ENCODE measurements around the gene FA2H. TPM values are rescaled to one million over a fixed set of nuclear protein-coding genes. Genes with fewer than 3 reads are reported as not detected.

Gene FA2H
- total and polyA plus RNA-seq, 2 experiments from 2014 or later, result 5.7 to 6.3 TPM

DNA sequence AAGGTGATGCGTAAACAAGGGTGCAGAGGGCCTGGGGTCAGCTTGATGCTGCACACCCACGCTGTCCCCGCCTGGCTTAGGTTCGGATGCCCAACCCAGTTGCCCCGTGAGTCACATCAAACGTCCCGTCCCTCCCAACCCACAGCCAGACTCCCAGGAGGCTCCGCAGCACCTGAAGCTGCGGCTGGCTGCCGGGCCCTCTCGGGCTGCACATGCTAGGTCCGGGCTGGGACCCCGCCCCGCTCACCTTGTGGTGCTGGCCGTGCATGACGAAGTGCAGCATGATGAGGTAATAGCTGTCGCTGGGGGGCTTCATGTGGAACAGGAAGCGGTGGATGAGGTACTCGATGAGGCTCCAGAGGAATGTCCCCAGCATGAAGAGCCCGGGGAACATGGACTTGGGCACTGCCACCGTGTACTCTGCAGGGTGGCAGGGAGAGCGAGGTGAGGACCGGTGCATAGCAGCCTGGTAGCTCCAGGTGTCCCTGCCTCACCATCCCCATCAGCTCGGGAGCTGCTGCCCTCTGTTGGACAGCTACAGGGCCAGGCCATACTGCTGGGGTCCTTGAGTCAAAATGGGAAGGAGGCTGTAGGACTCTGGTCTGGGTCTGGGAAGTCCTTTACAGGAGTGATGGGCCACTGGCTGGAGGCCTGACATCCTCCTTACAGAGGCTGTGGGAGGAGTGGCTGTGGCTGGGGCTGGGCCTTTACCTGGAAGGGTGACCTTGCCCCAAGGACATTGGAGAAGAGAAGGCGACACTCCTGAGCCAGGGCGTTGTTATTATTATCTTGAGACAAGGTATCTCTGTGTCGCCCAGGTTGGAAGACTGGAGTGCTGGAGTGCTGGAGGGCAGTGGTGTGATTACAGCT is 55.6 kb downstream of the FA2H start:
- Histone ChIP-seq H4K20me1 (replicated peaks; ENCODE audit: insufficient read depth) (no peaks in the 10 kb centered on the region), H3F3A (replicated peaks; ENCODE audit: low read depth) (no peaks in the 10 kb centered on the region), H3K27me3 (ENCODE audit: insufficient read depth) (no peaks in the 10 kb centered on the region), H3K79me2 (replicated peaks; ENCODE audit: insufficient read depth) (no peaks in the 10 kb centered on the region), H3K4me2 (no peak overlapping the region), H3K4me1 (ENCODE audit: insufficient read depth) (no peaks in the 10 kb centered on the region), H3K36me3 (ENCODE audit: insufficient read depth) (no peaks in the 10 kb centered on the region), H3K4me3 (no peak overlapping the region), H3K27ac (ENCODE audit: low read depth) (no peak overlapping the region), H3K9me2 (ENCODE audit: insufficient read depth) (no peaks in the 10 kb centered on the region), H2AFZ (no peak overlapping the region)
- Mint-ChIP-seq H3K4me3 (no peak overlapping the region), H3K27ac (no peak overlapping the region), H3K27me3 (ENCODE audit: insufficient read depth, low read depth, poor library complexity) (peaks cover 10% of the 10 kb centered on the region), H3K36me3 (ENCODE audit: low read depth) (no peaks in the 10 kb centered on the region), H3K4me1 (no peaks in the 10 kb centered on the region; the same call in 2 of the 3 replicates), H3K9me3 (no peaks in the 10 kb centered on the region)
- DNase-seq (ENCODE audit: low spot score) (no peak), ATAC-seq (no peak; the same call in 2 of the 3 replicates)
- TF ChIP-seq, protein P1, sequence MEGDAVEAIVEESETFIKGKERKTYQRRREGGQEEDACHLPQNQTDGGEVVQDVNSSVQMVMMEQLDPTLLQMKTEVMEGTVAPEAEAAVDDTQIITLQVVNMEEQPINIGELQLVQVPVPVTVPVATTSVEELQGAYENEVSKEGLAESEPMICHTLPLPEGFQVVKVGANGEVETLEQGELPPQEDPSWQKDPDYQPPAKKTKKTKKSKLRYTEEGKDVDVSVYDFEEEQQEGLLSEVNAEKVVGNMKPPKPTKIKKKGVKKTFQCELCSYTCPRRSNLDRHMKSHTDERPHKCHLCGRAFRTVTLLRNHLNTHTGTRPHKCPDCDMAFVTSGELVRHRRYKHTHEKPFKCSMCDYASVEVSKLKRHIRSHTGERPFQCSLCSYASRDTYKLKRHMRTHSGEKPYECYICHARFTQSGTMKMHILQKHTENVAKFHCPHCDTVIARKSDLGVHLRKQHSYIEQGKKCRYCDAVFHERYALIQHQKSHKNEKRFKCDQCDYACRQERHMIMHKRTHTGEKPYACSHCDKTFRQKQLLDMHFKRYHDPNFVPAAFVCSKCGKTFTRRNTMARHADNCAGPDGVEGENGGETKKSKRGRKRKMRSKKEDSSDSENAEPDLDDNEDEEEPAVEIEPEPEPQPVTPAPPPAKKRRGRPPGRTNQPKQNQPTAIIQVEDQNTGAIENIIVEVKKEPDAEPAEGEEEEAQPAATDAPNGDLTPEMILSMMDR (conservative IDR thresholded peaks at IDR 0.05; ENCODE audit: low read depth in 2 of 2), result peak; percentile 26 to 59; a peak in 3 of 4 replicates
- TF ChIP-seq POLR2AphosphoS5 (IDR thresholded peaks at IDR 0.05; ENCODE audit: low read depth), result no peak
- no peak for TF ChIP-seq STAT1 (IDR thresholded peaks at IDR 0.05; ENCODE audit: unreplicated experiment)
- TF ChIP-seq ETS1 (IDR thresholded peaks at IDR 0.05), result no peak

GRCh38 chr16:74718140-74718539 is 56.5 kb downstream of the FA2H start:
- Histone ChIP-seq H3K27me3 (ENCODE audit: insufficient read depth) (no peaks in the 10 kb centered on the region), H2AFZ (no peak overlapping the region), H3K4me3 (no peak overlapping the region), H3K36me3 (ENCODE audit: insufficient read depth) (no peaks in the 10 kb centered on the region), H3K4me2 (no peak overlapping the region), H3F3A (replicated peaks; ENCODE audit: low read depth) (no peaks in the 10 kb centered on the region), H4K20me1 (replicated peaks; ENCODE audit: insufficient read depth) (no peaks in the 10 kb centered on the region), H3K27ac (ENCODE audit: low read depth) (no peak overlapping the region), H3K9me2 (ENCODE audit: insufficient read depth) (no peaks in the 10 kb centered on the region), H3K4me1 (ENCODE audit: insufficient read depth) (no peaks in the 10 kb centered on the region), H3K79me2 (replicated peaks; ENCODE audit: insufficient read depth) (no peaks in the 10 kb centered on the region)
- Mint-ChIP-seq H3K27ac (no peak overlapping the region), H3K36me3 (ENCODE audit: low read depth) (no peaks in the 10 kb centered on the region), H3K27me3 (ENCODE audit: insufficient read depth, low read depth, poor library complexity) (peaks cover 10% of the 10 kb centered on the region), H3K4me3 (no peak overlapping the region), H3K4me1 (no peaks in the 10 kb centered on the region; the same call in 2 of the 3 replicates), H3K9me3 (no peaks in the 10 kb centered on the region)
- ATAC-seq (no peak), DNase-seq (ENCODE audit: low spot score) (no peak)
- TF ChIP-seq CREB1 (CRISPR knock-in tag; IDR thresholded peaks at IDR 0.05; ENCODE audit: low read depth) (no peak), ZNF462 (CRISPR knock-in tag; IDR thresholded peaks at IDR 0.05) (no peak), ZNF114 (CRISPR knock-in tag; IDR thresholded peaks at IDR 0.05) (no peak), ETS1 (IDR thresholded peaks at IDR 0.05) (no peak)
- TF ChIP-seq, protein P1 (conservative IDR thresholded peaks at IDR 0.05; ENCODE audit: low read depth in 2 of 2), result no peak

Measured in GM23338 (cell line).